NT2/D1 (cell line): ENCODE results near the gene PRR3.
"Not testable (repeated sequence)": the region's sequence is repeated elsewhere in the genome, so short reads cannot be mapped to it uniquely, and the experiment has no call there.

ENCODE experiments used
- DNase-seq: peaks from one replicate; pipeline ENCODE4 v3.0.0-alpha.2; 2011; ENCODE audit warnings: low read depth, low spot score
- H3K27me3 ChIP-seq: 2 replicates; pipeline ENCODE4 v1.6.0; 2011; ENCODE audit warnings: mild to moderate bottlenecking; ENCODE audit not compliant: insufficient read length, insufficient read depth
- H3K36me3 ChIP-seq: 2 replicates; pipeline ENCODE4 v1.6.1; 2011; ENCODE audit warnings: mild to moderate bottlenecking, low read length, mixed read lengths; ENCODE audit not compliant: insufficient read depth, insufficient read length
- H3K4me1 ChIP-seq: 2 replicates; pipeline ENCODE4 v1.5.1; 2011; ENCODE audit not compliant: insufficient read depth, insufficient read length
- H3K4me3 ChIP-seq: 2 replicates; pipeline ENCODE4 v1.5.1; 2011; ENCODE audit warnings: low read depth; ENCODE audit not compliant: insufficient read length
- H3K9ac ChIP-seq: 2 replicates; pipeline ENCODE4 v1.6.0; 2011; ENCODE audit warnings: low read depth; ENCODE audit not compliant: insufficient read length
- H3K9me3 ChIP-seq: 2 replicates; pipeline ENCODE4 v1.5.1; 2011; ENCODE audit warnings: mild to moderate bottlenecking, low read length; ENCODE audit not compliant: insufficient read depth
- SUZ12 ChIP-seq: IDR thresholded peaks from 2 replicates; pipeline ENCODE4 v1.6.1; 2011; ENCODE audit not compliant: insufficient read length, insufficient read depth; ENCODE audit errors: extremely low read depth
- YY1 ChIP-seq: IDR thresholded peaks from 2 replicates; pipeline ENCODE4 v1.6.1; 2011; ENCODE audit not compliant: insufficient read length, insufficient read depth
- ZNF274 ChIP-seq: IDR thresholded peaks from 2 replicates; pipeline ENCODE4 v1.6.1; 2011; ENCODE audit warnings: mild to moderate bottlenecking, low read depth, low read length

PRR3 gene

GRCh38 chr6:30589754-30590358 is 32.8 kb downstream of the PRR3 start:
- no peaks in the 10 kb centered on the region for H3K4me1 ChIP-seq
- no peak for DNase-seq
- H3K9me3 ChIP-seq, result no peaks in the 10 kb centered on the region
- peaks cover 80% of the 10 kb centered on the region for H3K36me3 ChIP-seq
- no peaks in the 10 kb centered on the region for H3K27me3 ChIP-seq
- H3K4me3 ChIP-seq, result no peak overlapping the region
- H3K9ac ChIP-seq, result no peak overlapping the region
- TF ChIP-seq ZNF274 (no peak), SUZ12 (no peak), YY1 (no peak)

- no peak for TF ChIP-seq SUZ12
- no peak for TF ChIP-seq YY1
- no peak for TF ChIP-seq ZNF274
- no peak for DNase-seq
- Histone ChIP-seq H3K9ac (no peak overlapping the region), H3K4me3 (no peak overlapping the region), H3K27me3 (no peaks in the 10 kb centered on the region), H3K9me3 (no peaks in the 10 kb centered on the region), H3K4me1 (no peaks in the 10 kb centered on the region), H3K36me3 (peaks cover 79% of the 10 kb centered on the region)
Observed at GRCh38 chr6:30590509-30590908, 33.4 kb downstream of the PRR3 start.

GRCh38 chr6:30591008-30591407 is 33.9 kb downstream of the PRR3 start:
- Histone ChIP-seq H3K4me1 (no peaks in the 10 kb centered on the region), H3K9ac (no peak overlapping the region), H3K9me3 (no peaks in the 10 kb centered on the region), H3K36me3 (peaks cover 76% of the 10 kb centered on the region), H3K27me3 (no peaks in the 10 kb centered on the region), H3K4me3 (no peak overlapping the region)
- no peak for TF ChIP-seq YY1
- no peak for TF ChIP-seq ZNF274
- TF ChIP-seq SUZ12, result no peak
- DNase-seq, result no peak

- Histone ChIP-seq H3K4me1 (no peaks in the 10 kb centered on the region), H3K36me3 (peaks cover 65% of the 10 kb centered on the region), H3K9ac (no peak overlapping the region), H3K27me3 (no peaks in the 10 kb centered on the region), H3K4me3 (no peak overlapping the region), H3K9me3 (no peaks in the 10 kb centered on the region)
- TF ChIP-seq SUZ12 (no peak), YY1 (no peak), ZNF274 (no peak)
- DNase-seq, result no peak
Observed at GRCh38 chr6:30592287-30592686, 35.2 kb downstream of the PRR3 start.

GRCh38 chr6:30597315-30598144 is 40.4 kb downstream of the PRR3 start:
- peak; percentile 44 for DNase-seq
- H3K4me1 ChIP-seq, H3K27me3 ChIP-seq, H3K9ac ChIP-seq, H3K9me3 ChIP-seq, H3K4me3 ChIP-seq: not testable (repeated sequence)
- H3K36me3 ChIP-seq, result peaks cover 52% of the 10 kb centered on the region

- DNase-seq, result no peak
- peaks cover 57% of the 10 kb centered on the region for H3K36me3 ChIP-seq
- no peak for TF ChIP-seq SUZ12
- TF ChIP-seq YY1, result no peak
- TF ChIP-seq ZNF274, result no peak
- H3K9me3 ChIP-seq, result no peaks in the 10 kb centered on the region
- H3K9ac ChIP-seq, result no peak overlapping the region
- no peak overlapping the region for H3K4me3 ChIP-seq
- H3K27me3 ChIP-seq, result no peaks in the 10 kb centered on the region
- no peaks in the 10 kb centered on the region for H3K4me1 ChIP-seq
Observed at GRCh38 chr6:30598912-30599624, 42.0 kb downstream of the PRR3 start.

- Histone ChIP-seq H3K4me3 (no peak overlapping the region), H3K4me1 (no peaks in the 10 kb centered on the region), H3K36me3 (peaks cover 57% of the 10 kb centered on the region), H3K9ac (no peak overlapping the region), H3K9me3 (no peaks in the 10 kb centered on the region), H3K27me3 (no peaks in the 10 kb centered on the region)
- TF ChIP-seq ZNF274, result no peak
- TF ChIP-seq YY1, result no peak
- no peak for TF ChIP-seq SUZ12
- no peak for DNase-seq
Observed at GRCh38 chr6:30599625-30600324, 42.7 kb downstream of the PRR3 start.
